Activated CD4-positive, CD25-positive, alpha-beta regulatory T cell treated with anti-CD3 and anti-CD28 coated beads, Interleukin-2, amount 50 U/mL, for 16 hours (primary cell): Measurements from ENCODE around the gene FTH1.

Experiments
- DNase-seq: peaks from one replicate; pipeline ENCODE4 v3.0.0-alpha.2; 2020; ENCODE audit warnings: low read depth, low spot score

FTH1 gene

DNA sequence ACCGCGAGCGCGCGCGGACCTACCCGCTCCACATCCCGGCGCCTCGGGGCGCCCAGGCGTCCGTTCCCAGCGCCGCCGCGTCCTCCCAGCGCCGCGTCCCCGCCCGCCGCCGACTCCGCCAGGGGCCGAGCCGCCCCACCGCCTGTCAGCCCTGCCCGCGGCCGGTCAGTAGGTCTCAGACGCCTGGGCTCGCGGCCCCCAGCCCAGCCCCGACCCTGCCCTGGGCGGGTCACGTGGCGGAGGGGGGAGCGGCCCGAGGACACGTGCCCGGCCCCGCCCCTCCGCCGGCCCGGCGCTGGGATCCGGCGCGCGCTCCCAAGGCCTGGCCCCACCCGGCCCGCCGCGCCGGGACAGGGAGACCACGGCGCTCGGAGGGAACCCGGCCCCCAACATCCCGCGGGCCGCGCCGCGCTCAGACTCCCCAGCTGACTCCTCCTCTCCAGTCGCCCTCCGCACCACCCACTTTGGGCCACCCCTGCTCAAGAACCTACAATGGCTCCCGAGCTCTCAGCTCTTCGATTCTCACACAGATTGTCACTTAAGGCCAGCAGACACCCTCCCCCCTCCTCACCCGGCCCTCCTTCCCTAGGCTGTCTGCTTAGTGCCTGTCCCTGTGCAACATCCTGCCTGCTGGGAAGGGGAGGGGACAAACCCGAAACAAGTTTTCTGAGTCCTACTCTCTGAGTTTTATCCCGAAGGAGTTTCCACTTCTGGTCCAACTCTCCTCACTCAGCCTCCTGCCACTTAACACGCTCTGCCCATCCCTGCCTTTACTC is 49.9 kb downstream of the FTH1 start, which contains the start of gene RAB3IL1:
Gene RAB3IL1 (minus strand): TSS at position 233 of the 776 bp plus-strand sequence. CDS start 199 bp downstream, at position 34.
- DNase-seq = no peak

DNA sequence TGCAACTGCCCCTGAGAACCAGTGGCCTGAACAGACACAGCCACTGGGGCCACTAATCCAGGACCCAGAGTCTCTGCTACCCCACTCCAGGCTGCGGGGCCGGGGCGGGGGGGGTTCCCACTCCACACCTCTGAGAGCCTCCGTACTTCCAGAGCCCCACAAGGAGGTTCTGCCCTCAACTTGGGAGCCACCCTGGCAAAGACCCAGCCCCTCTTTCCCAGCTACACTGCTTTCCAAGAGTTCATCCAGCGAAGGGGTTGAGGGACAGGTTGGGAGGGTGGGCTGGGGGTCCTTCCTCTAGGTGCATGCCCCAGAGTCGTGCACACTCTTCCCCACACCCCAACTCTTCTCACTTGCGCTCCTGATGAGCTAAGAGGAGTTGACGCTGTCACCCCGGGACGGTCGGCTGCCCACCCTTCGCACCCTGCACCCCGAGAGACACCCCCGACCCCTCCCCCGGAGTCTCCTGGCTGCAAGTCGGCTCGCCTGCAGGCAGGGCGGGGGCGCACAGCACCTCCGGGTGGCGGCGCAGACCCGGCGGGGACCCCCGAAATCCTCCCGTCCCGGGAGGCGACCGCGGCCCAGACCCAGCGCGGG is 50.6 kb downstream of the FTH1 start:
- DNase-seq = no peak

DNA sequence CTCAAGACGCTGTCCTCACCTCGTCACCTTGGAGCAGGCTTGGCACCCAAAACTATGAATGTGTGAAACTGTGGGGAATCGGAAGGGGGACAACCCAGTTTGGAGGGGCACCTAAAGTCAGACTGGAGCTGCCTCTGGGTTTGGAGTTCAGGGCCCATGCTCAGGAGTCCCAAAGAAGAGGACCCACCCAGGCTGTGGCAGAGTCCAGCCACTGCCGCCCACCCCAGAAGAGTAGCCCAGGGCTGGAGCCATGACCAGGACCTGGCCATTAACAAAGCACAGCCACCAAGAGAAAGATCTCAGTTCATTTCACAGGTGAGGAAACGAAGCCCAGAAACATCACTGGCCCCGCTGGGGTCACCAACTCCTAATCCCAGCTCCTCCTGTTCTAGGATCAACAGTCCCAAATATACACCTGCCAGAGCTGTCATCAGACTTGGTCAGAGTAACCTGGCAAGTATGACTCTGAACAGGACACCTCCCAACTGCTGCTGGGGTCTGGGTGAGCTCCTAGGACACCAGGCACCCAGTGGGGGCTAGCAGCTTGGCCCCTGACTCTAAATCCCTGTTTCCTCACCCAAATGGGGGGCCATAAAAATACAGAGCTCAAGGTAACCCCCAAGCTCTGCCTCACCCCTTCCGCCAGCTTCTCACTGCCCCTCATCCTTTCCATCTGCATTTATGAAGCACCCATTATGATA is 52.8 kb downstream of the FTH1 start:
- no peak for DNase-seq
